K562 (cell line): ENCODE results near the gene APC2. TPM values are rescaled to one million over a fixed set of nuclear protein-coding genes. Genes with fewer than 3 reads are reported as not detected.

Experiments used
- ATF3 ChIP-seq, 2 experiments: fragments of 450-650 bp in 1 of 2; sonication (generic) in 1 of 2; formaldehyde crosslinking in 1 of 2; IDR thresholded peaks in 1 of 2; conservative IDR thresholded peaks in 1 of 2; 2 replicates each; pipeline versions ENCODE4 v1.6.1 to v1.8.1; 2016 to 2023; ENCODE audit warnings: mild to moderate bottlenecking in 2 of 2, moderate library complexity in 2 of 2, inconsistent platforms in 1 of 2, missing genetic modification reagents in 1 of 2
- CTBP1 ChIP-seq: fragments of 450-650 bp; IDR thresholded peaks from 2 replicates; pipeline ENCODE4 v1.6.1; 2016; ENCODE audit warnings: borderline replicate concordance
- DIDO1 ChIP-seq: fragments of 450-650 bp; IDR thresholded peaks from 2 replicates; pipeline ENCODE4 v1.6.1; 2016; ENCODE audit warnings: low read depth, missing biosample characterization, missing genetic modification characterization
- FOSL1 ChIP-seq: fragments of 200-800 bp; sonication (Bioruptor generic); conservative IDR thresholded peaks from 2 replicates; pipeline ENCODE4 v1.6.1; 2016; ENCODE audit warnings: missing genetic modification characterization, missing compliant biosample characterization
- HDAC2 ChIP-seq: fragments of 450-650 bp; IDR thresholded peaks from 2 replicates; pipeline ENCODE4 v1.6.1; 2016; ENCODE audit warnings: mild to moderate bottlenecking
- HMGN3 ChIP-seq: IDR thresholded peaks from 2 replicates; pipeline ENCODE4 v1.6.1; 2011; ENCODE audit warnings: borderline replicate concordance, low read depth, mild to moderate bottlenecking, mixed read lengths, low read length; ENCODE audit not compliant: insufficient read length; ENCODE audit errors: extremely low read depth
- HNRNPL ChIP-seq: fragments of 200-400 bp; formaldehyde crosslinking; IDR thresholded peaks from 2 replicates; pipeline ENCODE4 v1.6.1; 2017; ENCODE audit warnings: low read depth, mild to moderate bottlenecking, low read length
- MAZ ChIP-seq, 2 experiments: fragments of 450-650 bp in 1 of 2; sonication (generic) in 1 of 2; formaldehyde crosslinking; IDR thresholded peaks in 1 of 2; conservative IDR thresholded peaks in 1 of 2; 2 replicates each; pipeline versions ENCODE4 v1.4.0 to v1.5.0; 2020; ENCODE audit warnings: mild to moderate bottlenecking in 1 of 2, missing genetic modification reagents in 1 of 2
- NCOR1 ChIP-seq: fragments of 450-650 bp; IDR thresholded peaks from 2 replicates; pipeline ENCODE4 v1.6.1; 2016; ENCODE audit warnings: mild to moderate bottlenecking, moderate library complexity
- POLR2G ChIP-seq: fragments of 200-400 bp; formaldehyde crosslinking; IDR thresholded peaks from 2 replicates; pipeline ENCODE4 v1.6.1; 2017; ENCODE audit warnings: low read depth, mild to moderate bottlenecking, antibody characterized with exemption, low read length, moderate library complexity
- POLR2H ChIP-seq: IDR thresholded peaks from 2 replicates; pipeline ENCODE4 v1.6.1; 2016; ENCODE audit warnings: missing genetic modification characterization, low read depth, mild to moderate bottlenecking, control low read depth, missing compliant biosample characterization, moderate library complexity
- PTBP1 ChIP-seq: fragments of 200-400 bp; formaldehyde crosslinking; IDR thresholded peaks from 2 replicates; pipeline ENCODE4 v1.6.1; 2017; ENCODE audit warnings: low read depth, low read length
- SMARCA5 ChIP-seq: fragments of 450-650 bp; IDR thresholded peaks from 2 replicates; pipeline ENCODE4 v1.6.1; 2016
- SMARCC2 ChIP-seq: fragments of 450-650 bp; IDR thresholded peaks from 2 replicates; pipeline ENCODE4 v1.6.1; 2017; ENCODE audit warnings: antibody characterized with exemption, moderate library complexity, mild to moderate bottlenecking, low read depth
- SP1 ChIP-seq: sonication (generic); formaldehyde crosslinking; IDR thresholded peaks from 2 replicates; pipeline ENCODE4 v1.8.1; 2022; ENCODE audit warnings: mild to moderate bottlenecking, missing genetic modification reagents
- TCF7 ChIP-seq: sonication (generic); IDR thresholded peaks from 2 replicates; pipeline ENCODE4 v1.6.1; 2016; ENCODE audit warnings: antibody characterized with exemption, borderline replicate concordance
- TRIM24 ChIP-seq, 2 experiments: fragments of 450-650 bp; IDR thresholded peaks; 2 replicates each; pipeline ENCODE4 v1.6.1; 2016
- ZBTB49 ChIP-seq: sonication (generic); formaldehyde crosslinking; IDR thresholded peaks from 2 replicates; pipeline ENCODE4 v1.8.0; 2022; ENCODE audit warnings: missing genetic modification reagents, mild to moderate bottlenecking, borderline replicate concordance
- ZFX ChIP-seq: sonication (generic); formaldehyde crosslinking; IDR thresholded peaks from 2 replicates; pipeline ENCODE4 v1.8.0; 2022; ENCODE audit warnings: mild to moderate bottlenecking, missing genetic modification reagents, moderate library complexity
- polyA plus RNA-seq, 8 experiments: library from polyadenylated mRNA; depleted of rRNA in 4 of 8; stranded (reverse) in 5 of 8; unstranded in 3 of 8; fragments of >200 nt; fragmentation: Nextera tagmentation in 2 of 8; fragmentation: Illumina TruSeq in 1 of 8; extraction: Ambion mirVana in 2 of 8; extraction: Trizol in 1 of 8; gene quantifications; 2 replicates each; pipeline versions ENCODE4 v1.2.1 to v1.2.3, GENCODE V29; 2011 to 2014; ENCODE audit warnings: inconsistent platforms in 1 of 8, missing spikeins in 1 of 8
- total RNA-seq, 7 experiments: library from RNA; depleted of rRNA in 6 of 7; stranded (reverse); fragments of >200 nt in 6 of 7; fragmentation: Illumina TruSeq in 2 of 7; extraction: Trizol in 2 of 7; gene quantifications; 2 replicates each; pipeline versions ENCODE4 v1.2.1 to v1.2.3, GENCODE V29; 2011 to 2021; ENCODE audit warnings: low replicate concordance in 1 of 7
- TF ChIP-seq, protein P1 (sequence below), 2 experiments: IDR thresholded peaks in 1 of 2; conservative IDR thresholded peaks in 1 of 2; 2 replicates each; pipeline ENCODE4 v1.6.1; 2016; ENCODE audit warnings: low read depth in 2 of 2, mild to moderate bottlenecking in 1 of 2, missing compliant biosample characterization in 1 of 2, missing genetic modification characterization in 1 of 2, moderate library complexity in 1 of 2

Gene APC2
- total and polyA plus RNA-seq, 9 of the 15 experiments (the other 6 are each of a cell fraction or from before 2014, with no cell fraction given), result 0.01 to 0.40 (median 0.05) TPM; not detected in 3

GRCh38 chr19:1513499-1514294, 63.8 kb downstream of the APC2 start (continued):
- peak; percentile 36; the same call in 1 of the 2 replicates for TF ChIP-seq ATF3 (IDR thresholded peaks at IDR 0.05)
- TF ChIP-seq ATF3 (CRISPR knock-in tag; conservative IDR thresholded peaks at IDR 0.05), result no peak
- peak; percentile 77; the same call in 1 of the 2 replicates for TF ChIP-seq HDAC2
- TF ChIP-seq SMARCC2, result 0 out of 2 replicates have a peak, but pooled peaks have one; percentile 58
- TF ChIP-seq ZFX (CRISPR knock-in tag), result peak; percentile 32; the same call in 1 of the 2 replicates
- no peak for TF ChIP-seq NCOR1
- TF ChIP-seq CTBP1, result 0 out of 2 replicates have a peak, but pooled peaks have one; percentile 26
- TF ChIP-seq FOSL1, result no peak
- TF ChIP-seq POLR2G, result 0 out of 2 replicates have a peak, but pooled peaks have one; percentile 27
- TF ChIP-seq TCF7, result peak; percentile 27; the same call in 1 of the 2 replicates
- TF ChIP-seq DIDO1 (tag), result no peak
- 0 out of 4 replicates have a peak, but pooled peaks of 1 of the 2 experiments have one; percentile 28 for TF ChIP-seq TRIM24 (IDR thresholded peaks at IDR 0.05)
- TF ChIP-seq HNRNPL, result peak; percentile 36; the same call in 1 of the 2 replicates
- TF ChIP-seq POLR2H (tag), result no peak
- TF ChIP-seq, protein P1, sequence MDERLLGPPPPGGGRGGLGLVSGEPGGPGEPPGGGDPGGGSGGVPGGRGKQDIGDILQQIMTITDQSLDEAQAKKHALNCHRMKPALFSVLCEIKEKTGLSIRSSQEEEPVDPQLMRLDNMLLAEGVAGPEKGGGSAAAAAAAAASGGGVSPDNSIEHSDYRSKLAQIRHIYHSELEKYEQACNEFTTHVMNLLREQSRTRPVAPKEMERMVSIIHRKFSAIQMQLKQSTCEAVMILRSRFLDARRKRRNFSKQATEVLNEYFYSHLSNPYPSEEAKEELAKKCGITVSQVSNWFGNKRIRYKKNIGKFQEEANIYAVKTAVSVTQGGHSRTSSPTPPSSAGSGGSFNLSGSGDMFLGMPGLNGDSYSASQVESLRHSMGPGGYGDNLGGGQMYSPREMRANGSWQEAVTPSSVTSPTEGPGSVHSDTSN (CRISPR knock-in tag; IDR thresholded peaks at IDR 0.05; ENCODE audit: low read depth), result no peak
- TF ChIP-seq, protein P1 (tag; conservative IDR thresholded peaks at IDR 0.05; ENCODE audit: low read depth), result no peak
- TF ChIP-seq MAZ (CRISPR knock-in tag; conservative IDR thresholded peaks at IDR 0.05 in 1 of 2, IDR thresholded peaks at IDR 0.05 in 1 of 2), result peak; percentile 82 to 96
- TF ChIP-seq ZBTB49 (CRISPR knock-in tag), result 0 out of 2 replicates have a peak, but pooled peaks have one; percentile 69
- TF ChIP-seq SP1, result peak; percentile 71; the same call in 1 of the 2 replicates
- peak; percentile 47 for TF ChIP-seq HMGN3
- peak; percentile 94; the same call in 1 of the 2 replicates for TF ChIP-seq SMARCA5
- TF ChIP-seq PTBP1, result peak; percentile 74; the same call in 1 of the 2 replicates
